ENCODE results near the gene C16orf92. TPM values are rescaled to one million over a fixed set of nuclear protein-coding genes. Genes with fewer than 3 reads are reported as not detected.

C16orf92 gene
- total RNA-seq, 4 donors from 2014 or later, result not detected

- 42 to 47% methylated on average over 12 of the region's 12 CpGs for WGBS, 2 donors
These were observed 40.4 kb downstream of the C16orf92 start for GRCh38 chr16:30063278-30063892.

GRCh38 chr16:30063893-30064728, 41.1 kb downstream of the C16orf92 start:
- Histone ChIP-seq H3K36me3 (peaks cover 0 to 23% (median 11%) of the 10 kb centered on the region in 3 donors), H3K27ac (peak overlapping the region; percentile 90 to 100 (median 96)), H3K4me1 (peaks cover 5 to 47% (median 31%) of the 10 kb centered on the region in 4 donors), H3K4me3 (peak overlapping the region; percentile 65 to 96 (median 91)), H3K9me3 (no peaks in the 10 kb centered on the region), H3K27me3 (no peaks in the 10 kb centered on the region)
- 4 to 5% methylated on average over 27 of the region's 27 CpGs for WGBS, 2 donors
- DNase-seq (ENCODE audit: low spot score in 2 of 2), result peak; percentile 73 to 79
- TF ChIP-seq CTCF (IDR thresholded peaks at IDR 0.05), result peak; percentile 23 to 63 (median 50)
- TF ChIP-seq POLR2A (IDR thresholded peaks at IDR 0.05), result peak; percentile 29 to 40
- TF ChIP-seq EP300 (IDR thresholded peaks at IDR 0.05), result peak in 1 of 2 donors; percentile 76

More at GRCh38 chr16:30063278-30063892, 40.4 kb downstream of the C16orf92 start:
- Histone ChIP-seq H3K4me3 (peak overlapping the region; percentile 65 to 96 (median 91)), H3K27ac (peak overlapping the region; percentile 90 to 100 (median 96)), H3K27me3 (no peaks in the 10 kb centered on the region), H3K36me3 (peaks cover 0 to 16% (median 3%) of the 10 kb centered on the region in 3 donors), H3K4me1 (peaks cover 5 to 40% (median 26%) of the 10 kb centered on the region in 4 donors), H3K9me3 (no peaks in the 10 kb centered on the region)
- TF ChIP-seq CTCF (IDR thresholded peaks at IDR 0.05), result no peak
- no peak for TF ChIP-seq EP300 (IDR thresholded peaks at IDR 0.05)
- no peak for TF ChIP-seq POLR2A (IDR thresholded peaks at IDR 0.05)
- no peak for DNase-seq (ENCODE audit: low spot score in 2 of 2)

GRCh38 chr16:30064729-30065101, 41.7 kb downstream of the C16orf92 start:
- H3K27me3 ChIP-seq, result no peaks in the 10 kb centered on the region
- peaks cover 5 to 53% (median 37%) of the 10 kb centered on the region in 4 donors for H3K4me1 ChIP-seq
- TF ChIP-seq POLR2A (IDR thresholded peaks at IDR 0.05) (no peak), CTCF (IDR thresholded peaks at IDR 0.05) (no peak), EP300 (IDR thresholded peaks at IDR 0.05) (no peak)
- peaks cover under 1 to 29% (median 17%) of the 10 kb centered on the region in 3 donors for H3K36me3 ChIP-seq
- peak overlapping the region; percentile 90 to 100 (median 96) for H3K27ac ChIP-seq
- H3K9me3 ChIP-seq, result no peaks in the 10 kb centered on the region
- H3K4me3 ChIP-seq, result peak overlapping the region; percentile 65 to 96 (median 91)
- peak in 1 of 2 donors; percentile 27 for DNase-seq (ENCODE audit: low spot score in 2 of 2)
- whole genome bisulfite sequencing, 2 donors, result 0% methylated on average over 17 to 25 of the region's 25 CpGs

- H3K27ac ChIP-seq, result peak within 1 kb of the TSS; percentile 90 to 100 (median 96)
- WGBS, 2 donors, result 0% methylated on average over 55 to 75 of the region's 99 CpGs
- peak; percentile 88 to 97 for TF ChIP-seq EP300 (IDR thresholded peaks at IDR 0.05)
- peak in 2 of 5 experiments; percentile 34 to 42 for TF ChIP-seq CTCF (IDR thresholded peaks at IDR 0.05)
- TF ChIP-seq POLR2A (IDR thresholded peaks at IDR 0.05), result peak; percentile 93 to 97
- peak; percentile 95 to 96 for DNase-seq (ENCODE audit: low spot score in 2 of 2)
- peaks cover 5 to 60% (median 42%) of the 10 kb centered on the region in 4 donors for H3K4me1 ChIP-seq
- H3K4me3 ChIP-seq, result peak within 1 kb of the TSS; percentile 65 to 96 (median 91)
- H3K27me3 ChIP-seq, result no peaks in the 10 kb centered on the region
- H3K36me3 ChIP-seq, result peaks cover 3 to 35% (median 23%) of the 10 kb centered on the region in 3 donors
- no peaks in the 10 kb centered on the region for H3K9me3 ChIP-seq
These were observed 42.3 kb downstream of the C16orf92 start, which contains the start of gene ALDOA for GRCh38 chr16:30065102-30065942. ALDOA (plus strand) TSS chr16:30065760; CDS start chr16:30066898, 1,138 bp downstream.
